Ramos (cell line): Measurements from ENCODE around the gene INPP4A.

Experiments
- in situ Hi-C: fragments of 300-500 bp; cut with MboI; formaldehyde crosslinking; loops from one replicate; pipeline ENCODE4 v1.14.3; 2022; ENCODE audit warnings: low sequenced_read_pairs; ENCODE audit not compliant: unreplicated experiment

INPP4A gene

DNA sequence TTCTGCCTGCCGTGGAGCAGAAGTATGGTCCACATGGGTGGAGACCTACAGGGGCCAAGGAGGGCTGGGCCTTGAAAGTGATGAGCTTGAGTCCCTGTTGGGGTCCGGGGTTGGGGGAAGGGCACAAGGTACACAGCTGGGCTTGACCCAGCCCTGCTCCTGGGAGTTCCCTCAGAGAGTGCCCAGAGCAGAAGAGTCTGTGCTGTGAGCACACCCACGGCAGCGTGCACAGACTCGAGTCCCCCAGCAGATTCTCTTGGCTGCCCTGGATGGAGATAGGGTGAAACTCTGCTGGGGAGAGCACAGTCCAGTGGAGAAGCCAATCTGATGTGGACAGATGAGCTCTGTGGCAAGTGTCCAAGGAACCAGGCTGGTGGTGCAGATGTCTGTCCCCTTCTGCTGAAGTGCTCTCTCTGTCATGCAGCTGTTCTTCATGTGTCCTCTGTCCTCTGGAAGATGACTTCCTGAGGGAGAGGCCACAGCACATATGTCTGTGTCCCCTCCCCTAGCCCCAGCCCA lies 27.5 kb downstream of the INPP4A start:
- in situ Hi-C loops: no loop called here

DNA sequence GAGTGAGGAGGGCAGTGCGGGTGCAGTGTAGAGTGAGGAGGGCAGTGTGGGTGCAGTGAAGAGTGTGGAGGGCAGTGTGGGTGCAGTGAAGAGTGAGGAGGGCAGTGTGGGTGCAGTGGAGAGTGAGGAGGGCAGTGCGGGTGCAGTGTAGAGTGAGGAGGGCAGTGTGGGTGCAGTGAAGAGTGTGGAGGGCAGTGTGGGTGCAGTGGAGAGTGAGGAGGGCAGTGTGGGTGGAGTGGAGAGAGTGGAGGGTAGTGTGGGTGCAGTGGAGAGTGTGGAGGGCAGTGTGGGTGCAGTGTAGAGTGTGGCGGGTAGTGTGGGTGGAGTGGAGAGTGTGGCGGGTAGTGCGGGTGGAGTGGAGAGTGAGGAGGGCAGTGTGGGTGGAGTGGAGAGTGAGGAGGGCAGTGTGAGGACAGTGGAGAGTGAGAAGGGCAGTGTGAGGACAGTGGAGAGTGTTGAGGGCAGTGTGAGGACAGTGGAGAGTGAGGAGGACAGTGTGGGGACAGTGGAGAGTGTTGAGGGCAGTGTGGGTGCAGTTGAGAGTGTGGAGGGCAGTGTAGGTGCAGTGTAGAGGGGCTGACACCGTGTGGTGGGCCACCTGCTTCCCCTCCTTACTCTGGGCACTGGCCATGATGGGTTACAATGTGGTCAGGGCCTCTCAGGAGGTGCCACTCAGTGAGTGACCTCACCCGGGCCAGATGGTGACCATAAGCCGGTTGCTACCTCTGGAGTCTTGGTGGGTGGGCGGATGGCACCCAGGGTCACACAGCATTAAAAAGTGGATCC lies 28.5 kb downstream of the INPP4A start:
- in situ Hi-C loops: no loop called here

DNA sequence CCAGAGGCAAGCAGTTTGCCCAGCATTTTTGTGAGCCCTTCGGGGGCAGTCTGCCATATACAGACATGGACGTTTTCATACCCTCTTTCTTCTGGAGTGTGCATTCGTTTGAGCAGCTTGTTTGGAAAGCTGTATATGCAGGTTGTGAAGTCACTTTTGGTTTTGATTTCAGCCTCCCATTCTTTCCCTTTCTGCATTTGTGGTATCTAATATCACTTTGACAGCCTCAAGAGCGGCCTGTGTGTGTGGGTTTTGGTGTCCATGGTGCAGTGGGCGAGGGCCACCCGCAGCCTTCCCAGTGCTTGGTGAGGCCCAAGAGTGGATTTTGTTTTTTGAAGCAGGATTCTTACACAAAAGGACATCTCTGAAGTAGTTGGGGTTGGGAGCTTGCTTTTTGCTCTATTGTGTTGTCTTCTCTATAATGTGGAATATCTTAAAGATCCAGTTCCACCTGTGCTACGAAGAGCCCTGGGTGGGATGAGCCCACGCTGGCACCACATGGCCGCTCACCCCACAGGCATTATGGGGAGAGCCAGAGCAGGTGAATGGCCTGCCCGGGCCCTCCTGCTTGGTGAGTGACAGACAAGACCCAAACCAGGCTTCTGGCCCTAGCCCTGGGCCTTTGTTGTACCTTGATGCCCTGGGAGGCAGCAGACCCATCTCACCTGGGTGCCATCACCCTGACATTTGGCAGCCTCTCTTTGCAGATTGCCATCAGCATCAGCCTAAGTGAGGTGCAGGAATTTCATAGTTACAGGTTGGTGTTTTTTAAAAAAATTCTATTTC lies 29.5 kb downstream of the INPP4A start:
- in situ Hi-C loops: no loop called here

DNA sequence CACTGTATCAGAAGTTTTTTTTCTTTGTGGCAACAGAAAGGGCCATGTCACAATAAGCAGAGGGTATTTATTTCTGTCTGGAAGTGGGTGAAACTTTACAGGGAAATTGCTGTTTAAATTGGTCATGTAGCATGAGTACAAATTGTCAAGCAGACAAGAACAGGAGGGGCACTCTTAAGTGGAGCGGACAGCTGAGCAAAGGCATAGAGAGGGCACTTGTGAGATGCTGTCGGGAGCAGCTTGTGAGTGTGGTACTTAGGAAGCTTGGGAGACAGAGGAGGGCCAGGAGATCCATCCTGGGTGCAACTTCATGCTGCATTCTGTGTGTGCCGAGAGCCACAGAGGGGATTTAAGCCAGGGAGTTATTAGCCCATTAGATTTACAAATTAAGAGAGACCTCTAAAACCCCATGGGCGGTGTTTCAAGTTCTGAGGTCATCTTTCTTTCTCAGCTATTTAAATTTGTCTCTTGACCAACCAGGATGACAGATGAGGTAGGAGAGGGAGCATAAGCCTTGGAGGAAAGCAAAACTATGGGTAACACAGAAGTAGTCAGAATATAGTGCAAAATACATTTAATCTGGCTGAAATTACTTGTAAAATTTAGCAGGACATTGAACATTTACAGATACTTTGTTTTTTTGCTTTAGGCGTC lies 30.4 kb downstream of the INPP4A start:
- in situ Hi-C loops: no loop called here

DNA sequence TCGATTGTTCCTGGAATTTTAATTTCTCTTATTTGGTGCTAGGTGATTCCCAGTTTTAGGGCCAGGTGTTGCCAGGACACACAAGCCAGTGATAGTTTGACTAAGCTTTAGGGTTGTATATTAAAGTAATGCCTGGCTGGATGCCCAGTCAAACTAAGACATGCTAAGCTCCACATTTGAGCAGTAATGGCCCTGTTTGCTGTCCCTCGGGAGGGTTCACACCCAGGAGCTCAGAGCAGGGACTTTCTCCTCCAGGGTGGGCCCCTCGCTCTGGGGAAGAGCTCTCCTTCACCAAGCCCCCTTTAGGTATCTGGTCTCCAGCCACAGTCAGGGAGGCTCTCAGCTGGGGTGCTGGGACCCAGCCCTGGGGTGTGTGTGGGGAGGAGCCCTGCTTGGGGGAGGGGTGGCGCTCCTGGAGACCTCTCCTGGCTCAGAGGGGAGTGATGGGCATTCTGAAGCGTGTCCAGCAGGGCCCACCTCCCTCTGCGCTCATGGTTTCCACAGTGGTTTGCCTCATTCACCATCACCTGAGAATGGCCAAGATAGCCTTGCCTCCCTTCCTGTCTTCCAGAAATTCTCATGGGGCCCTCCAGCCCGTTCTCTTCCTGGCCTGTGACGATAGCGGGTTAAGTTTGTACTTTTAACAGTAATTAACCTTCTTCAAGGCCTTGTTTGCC lies 31.7 kb downstream of the INPP4A start:
- in situ Hi-C loops: no loop called here

DNA sequence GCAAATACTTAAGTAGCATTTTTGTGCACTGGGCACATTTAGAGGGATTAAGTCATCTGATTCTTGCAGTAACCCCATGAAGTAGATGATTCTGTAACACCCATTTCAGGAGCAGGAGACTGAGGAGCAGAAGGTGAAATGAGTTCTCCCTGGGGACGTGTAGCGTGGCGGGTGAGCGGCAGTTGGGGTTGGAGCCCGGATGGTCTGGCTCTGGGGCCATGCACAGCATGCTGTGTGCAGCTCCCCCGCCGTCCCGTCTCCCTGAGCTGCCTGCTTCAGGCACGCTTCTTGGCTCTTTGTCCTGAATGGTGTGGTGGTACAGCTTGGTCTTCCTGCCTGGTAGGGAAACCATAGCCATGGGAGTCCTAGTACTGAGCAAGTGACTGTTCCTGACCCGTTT lies 32.4 kb downstream of the INPP4A start:
- in situ Hi-C loops: no loop called here

DNA sequence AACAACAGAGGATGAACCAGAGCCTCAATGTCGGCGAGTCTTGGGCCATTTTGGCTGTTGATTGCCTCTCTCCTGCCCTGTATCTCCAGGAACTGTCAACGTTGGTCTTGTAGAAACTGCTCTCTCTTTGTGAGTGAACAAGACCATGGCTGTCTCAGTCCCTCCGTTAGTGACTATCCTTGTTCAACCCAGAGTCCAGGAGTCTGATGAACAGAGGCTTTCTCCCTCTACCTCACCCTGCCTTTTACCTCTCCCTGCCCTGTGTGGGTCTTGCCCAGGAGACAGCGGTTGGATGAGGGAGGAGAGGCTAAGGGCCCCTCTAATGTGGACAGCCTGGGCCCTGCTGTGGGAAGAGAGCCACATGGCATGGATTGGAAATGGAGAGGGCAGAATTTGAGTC lies 32.8 kb downstream of the INPP4A start:
- in situ Hi-C loops: no loop called here

DNA sequence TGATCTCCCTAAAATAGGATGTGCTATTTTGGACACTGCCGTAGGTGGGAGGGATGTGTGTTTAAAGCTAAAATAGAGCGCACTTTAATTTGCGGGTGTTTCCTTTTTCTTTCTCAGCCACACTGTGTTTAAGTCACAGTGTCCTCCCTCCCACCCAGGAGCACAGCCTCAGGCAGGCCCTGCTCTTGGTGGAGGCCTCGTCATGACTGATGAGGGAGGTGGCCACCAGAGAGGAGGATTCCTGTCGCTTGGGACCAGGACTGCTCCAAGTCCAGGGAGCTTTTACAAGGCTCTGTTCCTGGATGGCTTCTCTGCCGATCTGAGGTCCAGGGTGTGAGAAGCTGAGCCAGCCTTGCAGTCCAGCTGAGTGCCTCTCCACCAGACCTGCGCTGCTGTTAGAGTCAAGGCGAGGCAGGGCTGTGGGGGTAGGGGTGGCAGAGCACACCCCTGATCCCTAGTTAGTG lies 33.5 kb downstream of the INPP4A start:
- in situ Hi-C loops: no loop called here

DNA sequence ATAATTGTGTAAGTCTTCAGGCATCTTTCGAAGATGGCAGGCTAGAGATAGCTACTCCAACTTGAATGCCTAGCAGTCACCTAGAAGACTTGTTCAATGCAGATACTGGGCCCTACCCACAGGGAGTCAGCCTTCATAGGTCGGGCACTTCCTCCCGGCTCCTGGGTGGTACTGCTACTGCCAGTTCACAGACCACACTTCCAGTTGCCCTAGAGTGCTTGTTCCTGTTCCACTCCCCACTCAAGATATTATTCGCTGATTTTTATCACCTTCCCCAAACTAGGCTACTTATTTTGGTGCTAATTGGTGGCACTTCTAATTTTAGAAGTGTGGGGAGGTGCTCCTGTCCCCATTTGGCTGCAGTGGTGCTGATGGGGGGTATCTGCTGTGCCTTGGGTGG lies 34.2 kb downstream of the INPP4A start:
- in situ Hi-C loops: no loop called here

DNA sequence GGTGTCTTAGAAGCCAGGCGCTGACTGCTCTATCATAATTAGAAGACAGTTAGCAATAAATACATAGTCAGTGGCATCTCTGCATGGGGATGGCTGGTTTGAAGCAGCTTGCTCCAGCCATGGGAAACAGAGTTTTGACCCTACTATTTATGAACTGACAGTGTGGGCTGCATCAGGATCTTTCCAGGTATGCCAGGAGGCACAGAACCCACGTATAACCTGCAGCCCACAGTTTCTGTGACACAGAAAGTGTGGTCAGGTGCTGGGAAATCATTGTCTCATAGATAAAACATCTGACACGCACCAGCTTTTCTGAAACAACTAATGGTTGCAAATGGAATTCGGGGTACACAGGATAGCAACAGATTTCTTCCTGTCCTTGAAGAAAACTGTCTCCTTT lies 34.7 kb downstream of the INPP4A start:
- in situ Hi-C loops: no loop called here

DNA sequence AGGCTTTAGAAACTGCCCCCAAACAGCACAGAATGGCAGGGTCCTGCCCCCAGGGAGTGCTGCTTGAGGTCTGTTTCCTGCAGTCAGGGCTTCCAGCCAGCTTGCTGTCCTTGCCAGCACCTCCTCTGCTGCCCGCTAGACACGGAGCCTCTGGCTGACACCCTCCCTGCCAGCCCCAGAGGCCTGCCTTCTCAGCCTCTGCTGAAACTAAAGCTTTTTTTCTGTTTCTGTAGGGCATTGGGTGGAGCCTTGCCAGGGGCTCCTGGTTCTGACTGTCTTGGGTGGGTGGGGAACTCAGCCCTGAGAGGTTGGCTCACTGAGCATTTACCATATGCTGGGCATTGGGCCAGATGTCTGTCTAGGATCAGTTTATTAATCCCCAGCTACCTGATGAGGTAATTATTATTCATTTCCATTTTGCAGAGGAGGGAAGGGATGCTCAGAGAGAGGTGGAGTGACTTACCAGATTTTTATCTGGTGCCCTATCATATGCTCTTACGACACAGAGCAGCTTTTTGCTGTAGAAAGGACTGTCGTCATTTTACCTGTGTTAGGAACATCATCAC lies 35.4 kb downstream of the INPP4A start:
- in situ Hi-C loops: no loop called here

DNA sequence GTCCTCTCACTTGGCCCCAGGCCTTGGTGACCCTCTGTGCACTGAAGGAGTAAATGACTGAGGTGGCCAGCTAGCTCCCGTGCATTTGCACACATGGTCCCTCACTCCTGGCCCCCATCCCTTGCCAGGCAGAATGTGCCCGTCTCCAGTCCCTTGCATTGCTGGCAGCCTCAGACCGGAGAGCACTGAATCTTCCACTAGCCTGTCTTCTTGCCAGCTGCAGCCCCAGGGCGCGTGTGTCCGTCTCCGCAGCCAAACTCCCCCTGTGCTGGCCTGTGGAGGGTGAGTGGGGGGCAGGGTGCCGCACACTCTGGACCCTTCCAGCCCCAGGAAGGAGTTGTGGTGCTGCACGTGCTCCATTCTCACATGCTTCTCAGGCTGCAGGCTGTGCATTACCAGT lies 35.9 kb downstream of the INPP4A start:
- in situ Hi-C loops: no loop called here

DNA sequence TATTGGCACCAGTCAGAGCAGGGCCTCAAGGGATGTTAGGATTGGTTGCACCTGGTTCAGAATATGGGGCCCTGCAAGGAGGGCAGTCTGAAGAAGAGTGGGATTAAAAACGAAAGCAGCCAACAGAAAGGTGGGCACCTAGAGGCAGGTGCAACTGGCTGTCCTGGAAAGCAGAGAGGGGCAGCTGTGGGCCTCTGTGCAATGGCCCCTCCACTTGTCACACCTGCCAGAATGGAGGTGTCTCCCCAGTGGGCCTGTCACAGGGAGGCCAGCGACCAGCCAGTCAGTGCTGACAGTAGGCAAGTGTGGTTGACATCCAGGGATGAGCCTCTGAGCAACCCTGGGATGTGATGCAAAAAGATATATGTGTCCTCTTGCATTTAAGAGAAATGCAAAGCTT lies 37.7 kb downstream of the INPP4A start:
- in situ Hi-C loops: no loop called here

DNA sequence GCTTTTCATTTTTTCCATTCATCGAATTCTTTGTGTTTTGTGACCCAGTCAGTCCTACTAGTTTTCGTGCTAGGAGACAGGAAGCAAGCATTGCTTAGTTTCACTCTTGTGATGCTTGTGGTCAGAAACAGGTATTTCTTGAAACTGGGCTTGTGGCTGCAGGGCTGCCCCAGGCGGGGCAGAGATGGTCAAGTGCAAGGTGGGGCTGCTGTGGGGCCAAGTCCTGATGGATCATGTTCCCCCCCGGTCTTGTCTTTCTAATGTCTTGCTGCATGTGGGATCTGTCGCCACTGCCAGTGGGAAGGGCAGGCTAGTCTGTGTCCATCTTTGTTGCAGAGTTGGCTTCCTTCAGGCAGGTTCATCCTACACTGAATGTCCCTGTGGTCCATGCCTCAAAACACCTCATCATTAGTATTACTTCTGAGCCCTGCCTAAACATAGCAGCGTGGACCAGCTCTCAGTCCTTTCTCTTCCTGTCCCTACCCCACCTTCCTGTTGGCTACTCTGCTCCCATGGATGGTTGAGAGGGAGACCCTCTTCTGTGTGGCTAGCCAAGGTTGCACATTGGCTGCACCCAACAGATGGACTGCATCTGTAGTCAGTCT lies 38.7 kb downstream of the INPP4A start:
- in situ Hi-C loops: no loop called here

DNA sequence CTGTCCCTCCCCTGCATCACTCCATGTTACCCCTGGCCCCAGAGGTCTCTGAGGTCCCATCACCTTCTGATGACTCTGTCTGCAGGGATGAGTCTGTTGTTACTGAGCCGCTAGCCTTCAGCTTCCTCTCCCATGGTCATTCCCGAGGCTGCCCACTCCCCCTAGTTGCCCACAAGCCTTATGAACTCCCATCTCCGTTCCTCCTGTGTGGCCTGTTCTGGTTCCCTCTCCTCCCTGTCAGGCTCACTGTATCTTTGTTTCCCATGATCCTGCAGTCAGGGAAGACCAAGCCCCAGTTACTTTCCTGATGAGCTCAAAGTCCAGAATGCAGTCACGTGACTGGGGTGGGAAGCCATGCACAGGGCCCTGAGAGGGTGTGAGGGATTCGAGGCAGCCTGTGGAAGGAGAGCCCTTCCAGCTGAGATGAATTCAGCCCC lies 39.5 kb downstream of the INPP4A start:
- in situ Hi-C loops: no loop called here

DNA sequence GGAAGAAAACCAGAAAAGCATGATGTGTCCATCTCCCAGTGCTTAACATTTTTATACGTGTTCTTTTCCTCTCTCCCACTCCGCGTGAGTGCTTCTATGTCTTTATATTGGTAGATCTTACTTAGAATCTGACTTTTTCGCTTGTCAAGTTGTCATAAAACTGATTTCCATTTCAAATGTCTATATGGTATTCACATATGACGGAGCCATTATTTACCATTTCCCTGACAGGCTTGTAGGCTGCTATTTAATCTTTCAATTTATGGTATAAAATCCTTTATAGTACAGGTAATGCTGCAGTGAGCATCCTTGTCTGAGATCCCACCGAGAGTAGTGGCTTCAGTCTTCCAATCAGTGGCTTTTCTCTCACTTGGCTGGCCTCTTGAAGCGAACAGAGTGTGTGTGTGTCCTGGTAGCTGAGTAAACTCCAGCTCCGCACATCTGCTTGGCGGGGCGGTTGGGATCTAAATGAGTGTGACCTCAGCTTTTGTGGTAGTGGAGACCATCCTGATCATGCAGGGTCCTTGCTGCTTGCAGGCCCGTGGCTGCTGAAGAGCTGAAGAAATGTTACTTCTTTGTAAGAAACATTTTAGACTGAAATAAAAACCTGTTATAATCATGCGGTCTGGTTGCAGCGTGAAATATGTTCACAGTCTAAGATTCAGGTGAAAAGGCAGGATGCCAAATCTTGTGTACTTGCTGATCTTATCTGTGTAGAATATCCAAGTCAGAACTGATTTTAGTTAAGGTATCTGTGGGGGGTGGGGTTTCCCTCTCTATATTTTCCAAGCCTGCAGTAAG lies 40.2 kb downstream of the INPP4A start:
- in situ Hi-C loops: no loop called here

DNA sequence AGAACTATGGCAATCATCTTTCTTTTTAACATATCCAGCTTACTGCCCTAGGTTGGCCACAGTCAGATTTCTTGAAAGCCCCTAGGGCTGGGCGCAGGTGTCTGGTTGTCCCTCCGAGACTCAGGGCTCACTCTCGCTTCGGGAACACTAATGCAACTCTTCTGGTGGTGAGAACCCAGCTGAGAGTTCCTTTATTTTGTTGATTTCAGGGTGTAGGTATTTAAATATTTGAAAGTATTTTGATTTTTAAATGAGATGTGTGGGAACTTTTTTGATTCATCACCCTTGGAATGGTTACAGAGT lies 40.7 kb downstream of the INPP4A start:
- in situ Hi-C loops: no loop called here

DNA sequence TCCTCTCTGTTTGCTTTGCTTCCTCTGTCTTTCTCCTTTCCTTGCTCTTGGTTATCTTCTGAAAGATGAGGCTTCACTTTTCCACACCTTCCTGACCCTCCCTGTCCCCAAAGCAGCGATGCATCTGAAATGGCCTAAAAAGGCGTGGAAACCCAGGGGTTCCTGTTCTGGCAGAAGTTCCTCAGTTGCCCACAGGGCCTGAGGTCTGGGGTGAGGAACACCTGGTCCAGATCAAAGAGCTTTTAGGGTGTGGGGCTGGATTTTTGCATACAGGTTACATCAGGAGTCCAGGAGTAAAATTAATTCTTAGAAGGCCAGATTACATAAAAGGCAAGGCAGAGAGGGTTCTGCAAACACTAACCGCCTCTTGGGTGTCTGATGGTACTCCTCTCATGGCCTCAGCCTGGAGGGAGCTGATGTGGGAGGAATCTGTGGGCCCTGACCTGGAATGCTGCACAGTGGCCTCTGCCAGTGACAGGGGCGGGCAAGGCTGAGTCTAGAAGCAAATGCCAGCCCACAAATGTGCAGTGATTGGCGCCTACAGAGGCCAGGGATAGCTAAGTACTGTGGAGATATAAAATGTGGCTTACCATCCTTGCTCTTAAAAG lies 41.8 kb downstream of the INPP4A start:
- in situ Hi-C loops: no loop called here
